Measurements from ENCODE around the gene KCNK17. TPM values are rescaled to one million over a fixed set of nuclear protein-coding genes. Genes with fewer than 3 reads are reported as not detected.

The KCNK17 gene
- total RNA-seq, 2 donors from 2014 or later: 0.51 to 0.64 TPM

- H3K4me1 ChIP-seq (replicated peaks): no peaks in the 10 kb centered on the region
- WGBS: 21% methylated on average over 3 of the region's 3 CpGs
- H3K27ac ChIP-seq: no peak overlapping the region
- H3K4me3 ChIP-seq: no peak overlapping the region
- H3K9me3 ChIP-seq: no peaks in the 10 kb centered on the region
- TF ChIP-seq POLR2AphosphoS5 (IDR thresholded peaks at IDR 0.05): peak; percentile 24
- TF ChIP-seq CTCF (IDR thresholded peaks at IDR 0.05): no peak
- no peak for TF ChIP-seq POLR2A (IDR thresholded peaks at IDR 0.05)
- intact Hi-C loops (cut with DNase I): no loop called here
- H3K36me3 ChIP-seq: no peaks in the 10 kb centered on the region
- H3K27me3 ChIP-seq (replicated peaks; ENCODE audit: insufficient read depth): no peaks in the 10 kb centered on the region
- DNase-seq (ENCODE audit: low spot score): peak; percentile 61
Observed at GRCh38 chr6:39330476-39330875, 16.3 kb upstream of the KCNK17 start.

- no peak for DNase-seq (ENCODE audit: low spot score)
- 50% methylated on average over 3 of the region's 3 CpGs for WGBS
- Histone ChIP-seq H3K36me3 (no peaks in the 10 kb centered on the region), H3K4me3 (no peak overlapping the region), H3K4me1 (replicated peaks) (no peaks in the 10 kb centered on the region), H3K9me3 (no peaks in the 10 kb centered on the region), H3K27ac (no peak overlapping the region), H3K27me3 (replicated peaks; ENCODE audit: insufficient read depth) (no peaks in the 10 kb centered on the region)
- intact Hi-C loops (cut with DNase I): no loop called here
- no peak for TF ChIP-seq POLR2AphosphoS5 (IDR thresholded peaks at IDR 0.05)
- no peak for TF ChIP-seq POLR2A (IDR thresholded peaks at IDR 0.05)
- no peak for TF ChIP-seq CTCF (IDR thresholded peaks at IDR 0.05)
Observed at GRCh38 chr6:39330057-39330456, 15.8 kb upstream of the KCNK17 start.

GRCh38 chr6:39328066-39328465, 13.8 kb upstream of the KCNK17 start:
- Histone ChIP-seq H3K27ac (no peak overlapping the region), H3K4me1 (replicated peaks) (no peaks in the 10 kb centered on the region), H3K4me3 (no peak overlapping the region), H3K36me3 (no peaks in the 10 kb centered on the region), H3K9me3 (no peaks in the 10 kb centered on the region), H3K27me3 (replicated peaks; ENCODE audit: insufficient read depth) (no peaks in the 10 kb centered on the region)
- TF ChIP-seq CTCF (IDR thresholded peaks at IDR 0.05): no peak
- no peak for TF ChIP-seq POLR2A (IDR thresholded peaks at IDR 0.05)
- no peak for TF ChIP-seq POLR2AphosphoS5 (IDR thresholded peaks at IDR 0.05)
- no peak for DNase-seq (ENCODE audit: low spot score)
- WGBS: 93% methylated on average over 12 of the region's 12 CpGs
- intact Hi-C loops (cut with DNase I): no loop called here

- no peak overlapping the region for H3K27ac ChIP-seq
- H3K27me3 ChIP-seq (replicated peaks; ENCODE audit: insufficient read depth): no peaks in the 10 kb centered on the region
- H3K36me3 ChIP-seq: no peaks in the 10 kb centered on the region
- 74% methylated on average over 5 of the region's 5 CpGs for WGBS
- no peaks in the 10 kb centered on the region for H3K4me1 ChIP-seq (replicated peaks)
- DNase-seq (ENCODE audit: low spot score): no peak
- no peak overlapping the region for H3K4me3 ChIP-seq
- H3K9me3 ChIP-seq: no peaks in the 10 kb centered on the region
- intact Hi-C loops (cut with DNase I): no loop called here
- TF ChIP-seq POLR2A (IDR thresholded peaks at IDR 0.05): no peak
- no peak for TF ChIP-seq CTCF (IDR thresholded peaks at IDR 0.05)
- TF ChIP-seq POLR2AphosphoS5 (IDR thresholded peaks at IDR 0.05): no peak
Observed at GRCh38 chr6:39327507-39327906, 13.3 kb upstream of the KCNK17 start.

- 75% methylated on average over 10 of the region's 11 CpGs for WGBS
- H3K9me3 ChIP-seq: no peaks in the 10 kb centered on the region
- no peaks in the 10 kb centered on the region for H3K27me3 ChIP-seq (replicated peaks; ENCODE audit: insufficient read depth)
- no peak within 1 kb of the TSS for H3K27ac ChIP-seq
- TF ChIP-seq POLR2A (IDR thresholded peaks at IDR 0.05): no peak
- no peak for TF ChIP-seq POLR2AphosphoS5 (IDR thresholded peaks at IDR 0.05)
- no peak for TF ChIP-seq CTCF (IDR thresholded peaks at IDR 0.05)
- H3K4me1 ChIP-seq (replicated peaks): no peaks in the 10 kb centered on the region
- no peaks in the 10 kb centered on the region for H3K36me3 ChIP-seq
- DNase-seq (ENCODE audit: low spot score): no peak
- intact Hi-C loops (cut with DNase I): no loop called here
- no peak within 1 kb of the TSS for H3K4me3 ChIP-seq
Observed at GRCh38 chr6:39322306-39322850, 8.2 kb upstream of the KCNK17 start, which contains the start of gene KCNK16. Gene KCNK16, minus strand, starts transcription at chr6:39322702. Its CDS starts 162 bp downstream, at chr6:39322540.
